ENCODE data around the gene MACROD2.

DNA sequence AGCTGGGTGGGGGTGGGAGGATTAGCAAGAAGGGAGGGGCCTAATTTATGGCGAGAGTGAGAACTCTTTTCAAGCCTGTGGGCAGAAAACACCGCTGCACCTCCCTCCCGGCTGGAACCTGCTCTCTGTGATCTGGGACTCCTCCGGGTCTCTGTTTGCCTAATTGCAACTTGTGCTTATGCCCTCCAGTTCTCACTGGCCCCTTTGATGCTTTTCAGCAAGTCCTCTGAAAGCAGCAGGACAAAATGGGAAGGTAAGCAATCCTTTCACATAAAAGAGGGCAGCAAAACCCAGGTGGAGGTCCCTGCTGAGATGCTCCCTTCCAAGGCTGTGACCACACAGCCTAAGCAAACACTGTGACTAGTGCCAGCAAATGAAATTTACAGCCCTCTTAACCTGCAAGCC lies 865.1 kb downstream of the MACROD2 start:
- no peak for TF ChIP-seq POLR2A (IDR thresholded peaks at IDR 0.05)
- TF ChIP-seq, protein P1, sequence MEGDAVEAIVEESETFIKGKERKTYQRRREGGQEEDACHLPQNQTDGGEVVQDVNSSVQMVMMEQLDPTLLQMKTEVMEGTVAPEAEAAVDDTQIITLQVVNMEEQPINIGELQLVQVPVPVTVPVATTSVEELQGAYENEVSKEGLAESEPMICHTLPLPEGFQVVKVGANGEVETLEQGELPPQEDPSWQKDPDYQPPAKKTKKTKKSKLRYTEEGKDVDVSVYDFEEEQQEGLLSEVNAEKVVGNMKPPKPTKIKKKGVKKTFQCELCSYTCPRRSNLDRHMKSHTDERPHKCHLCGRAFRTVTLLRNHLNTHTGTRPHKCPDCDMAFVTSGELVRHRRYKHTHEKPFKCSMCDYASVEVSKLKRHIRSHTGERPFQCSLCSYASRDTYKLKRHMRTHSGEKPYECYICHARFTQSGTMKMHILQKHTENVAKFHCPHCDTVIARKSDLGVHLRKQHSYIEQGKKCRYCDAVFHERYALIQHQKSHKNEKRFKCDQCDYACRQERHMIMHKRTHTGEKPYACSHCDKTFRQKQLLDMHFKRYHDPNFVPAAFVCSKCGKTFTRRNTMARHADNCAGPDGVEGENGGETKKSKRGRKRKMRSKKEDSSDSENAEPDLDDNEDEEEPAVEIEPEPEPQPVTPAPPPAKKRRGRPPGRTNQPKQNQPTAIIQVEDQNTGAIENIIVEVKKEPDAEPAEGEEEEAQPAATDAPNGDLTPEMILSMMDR (IDR thresholded peaks at IDR 0.05), result no peak
